ENCODE data around the gene ACTRT2.
A peak's percentile ranks its signal among the peaks of the same experiment; 100 is the strongest.

The ACTRT2 gene

DNA sequence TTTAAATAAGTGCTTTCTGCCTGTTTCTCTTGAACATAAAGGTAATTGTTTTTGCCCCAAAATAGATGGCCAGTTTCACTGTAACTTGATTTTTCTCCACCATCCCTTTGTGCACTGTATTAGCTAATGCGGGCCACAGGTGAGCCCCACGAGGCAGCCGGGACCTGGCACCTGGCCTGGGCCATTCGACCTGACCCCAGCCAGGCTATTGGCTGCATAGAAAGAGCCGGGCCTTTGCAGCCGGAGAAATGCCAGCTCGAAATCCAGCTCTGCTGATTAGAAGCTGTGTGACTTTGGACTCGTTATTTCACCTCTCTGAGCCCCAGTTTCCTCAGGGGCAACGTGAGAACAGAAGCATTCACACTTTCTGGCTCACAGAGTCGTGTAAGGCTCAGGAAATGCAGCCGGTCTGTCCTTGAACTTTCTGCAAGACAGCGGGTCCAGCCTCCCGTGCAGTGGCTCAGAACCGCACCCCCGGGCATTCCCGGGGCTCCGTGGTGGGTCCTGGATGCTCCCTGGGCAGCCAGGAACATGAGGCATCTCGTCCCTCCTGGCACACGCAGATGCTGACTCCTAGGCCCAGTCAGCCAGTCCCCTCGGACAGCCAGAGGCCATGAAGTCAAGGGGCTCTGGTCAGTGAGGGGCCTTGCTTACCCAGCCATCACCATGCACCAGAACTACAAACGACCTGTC is 37.4 kb upstream of the ACTRT2 start:
- no peak for DNase-seq

DNA sequence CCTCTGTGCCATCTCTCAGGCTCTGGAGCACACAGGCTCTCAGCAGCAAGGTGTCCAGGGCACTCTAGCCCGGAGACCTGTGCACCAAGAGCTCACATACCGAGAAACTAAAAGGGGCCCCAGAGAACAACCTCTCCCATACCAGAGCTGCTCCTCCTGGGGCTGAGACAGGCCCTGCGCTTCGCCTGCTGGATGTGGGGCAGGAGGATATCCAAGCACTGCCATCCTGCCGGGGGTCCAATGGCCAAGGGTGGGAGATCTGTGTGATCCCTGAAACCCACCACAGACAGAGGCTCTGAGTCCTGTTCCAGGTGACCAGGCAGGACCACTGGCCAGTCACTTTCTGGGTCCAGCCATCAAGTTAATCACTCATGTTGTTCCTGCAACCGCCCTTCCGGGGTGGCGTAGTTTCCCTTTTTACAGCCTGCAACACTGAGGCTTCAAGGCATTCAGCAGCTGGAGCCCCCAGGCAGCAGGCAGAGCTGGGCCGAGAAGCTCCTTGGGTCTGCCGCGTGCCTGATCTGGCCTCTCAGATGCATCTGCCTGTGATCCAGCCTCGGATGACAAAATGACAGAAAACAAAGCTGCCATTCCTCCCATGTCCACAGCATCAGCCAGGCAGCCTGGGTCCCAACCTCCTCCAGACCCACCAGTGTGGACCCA is 36.7 kb upstream of the ACTRT2 start:
- no peak for DNase-seq

DNA sequence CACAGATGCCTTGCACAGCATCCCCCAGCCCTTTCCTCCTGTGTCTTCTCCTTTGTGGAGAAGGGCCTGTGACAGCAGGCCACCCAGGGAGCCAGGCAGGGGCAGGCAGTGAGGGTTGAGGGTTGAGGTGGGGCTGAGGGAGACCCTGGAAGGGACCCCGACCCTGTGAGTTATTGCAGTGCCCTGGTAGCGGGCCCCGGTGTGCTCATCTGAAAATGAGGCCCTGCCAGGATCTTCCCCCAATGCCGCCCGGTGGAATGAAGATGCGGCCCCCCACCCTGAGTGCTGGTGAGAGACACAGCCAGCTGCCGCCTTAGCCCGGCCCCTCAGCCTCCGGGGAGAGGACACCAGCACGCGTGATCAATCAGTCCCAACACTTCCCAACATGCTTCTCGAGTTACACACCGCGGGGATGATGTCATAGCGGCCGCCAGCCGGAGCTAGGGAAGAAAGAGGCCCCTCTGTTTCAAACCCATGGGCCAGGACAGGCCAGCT is 36.2 kb upstream of the ACTRT2 start:
- DNase-seq, result peak; percentile 70

GRCh38 chr1:2985694-2986548 is 35.3 kb upstream of the ACTRT2 start:
- DNase-seq, result no peak

- no peak for DNase-seq
These were observed 34.5 kb upstream of the ACTRT2 start for GRCh38 chr1:2986549-2987305.

GRCh38 chr1:2987773-2988172 is 33.5 kb upstream of the ACTRT2 start:
- peak; percentile 71 for DNase-seq

DNA sequence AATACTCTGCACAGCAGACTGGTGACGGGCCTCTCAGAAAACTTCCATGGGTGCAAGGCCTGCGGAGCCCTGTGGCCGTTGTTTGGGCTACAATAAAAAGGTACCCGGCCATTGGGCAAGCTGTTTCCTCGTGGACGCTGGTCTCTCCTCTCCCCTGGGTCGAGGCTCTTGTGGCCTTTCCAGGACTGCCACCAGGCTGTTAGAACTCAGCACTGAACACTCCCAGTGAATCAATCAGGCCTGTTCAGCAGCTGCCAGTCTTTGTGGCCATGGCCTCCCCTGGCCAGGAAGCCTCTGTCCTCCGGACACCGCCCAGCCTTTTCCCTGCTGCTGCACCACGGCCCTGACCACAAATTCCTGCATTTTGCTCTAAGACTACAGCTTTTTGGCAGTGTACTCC is 33.0 kb upstream of the ACTRT2 start:
- DNase-seq, result no peak

GRCh38 chr1:2989185-2989584 is 32.1 kb upstream of the ACTRT2 start:
- no peak for DNase-seq

GRCh38 chr1:2989976-2990375 is 31.3 kb upstream of the ACTRT2 start:
- no peak for DNase-seq

DNA sequence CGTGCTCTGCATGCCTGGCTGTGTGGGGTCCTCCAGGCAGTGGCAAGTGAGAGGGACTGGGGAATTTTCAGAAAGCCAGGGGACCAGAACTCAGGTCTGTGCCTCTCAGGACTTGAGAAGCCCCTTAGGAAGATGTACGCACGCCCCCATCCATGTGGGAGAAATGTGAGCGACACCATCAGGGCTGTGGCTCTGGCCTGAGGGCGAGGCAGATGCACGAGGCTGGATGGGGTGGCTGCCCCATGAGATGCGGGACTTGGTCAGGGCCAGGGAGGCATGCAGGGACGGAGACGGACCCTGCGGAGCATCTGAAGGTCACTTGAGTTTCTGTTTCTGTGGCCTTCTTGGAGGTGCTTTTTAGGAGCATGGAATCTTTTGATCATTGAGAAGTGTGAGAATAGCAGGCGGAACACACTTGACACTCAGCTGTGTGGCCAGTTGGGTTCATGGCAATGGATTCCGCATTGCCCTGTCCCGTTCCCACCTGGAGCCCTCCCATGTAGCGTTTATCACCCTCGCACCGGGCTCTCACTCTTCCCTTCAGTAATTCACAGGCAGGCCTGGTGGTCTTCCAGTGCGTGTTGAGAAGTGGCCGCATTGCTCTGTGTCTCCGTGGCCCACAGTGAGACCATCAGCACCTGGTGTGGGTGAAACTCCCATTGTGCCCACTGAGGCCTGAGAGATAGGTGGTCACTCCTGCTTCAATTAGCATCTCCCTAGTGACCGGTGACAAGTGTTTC is 30.7 kb upstream of the ACTRT2 start:
- no peak for DNase-seq

DNA sequence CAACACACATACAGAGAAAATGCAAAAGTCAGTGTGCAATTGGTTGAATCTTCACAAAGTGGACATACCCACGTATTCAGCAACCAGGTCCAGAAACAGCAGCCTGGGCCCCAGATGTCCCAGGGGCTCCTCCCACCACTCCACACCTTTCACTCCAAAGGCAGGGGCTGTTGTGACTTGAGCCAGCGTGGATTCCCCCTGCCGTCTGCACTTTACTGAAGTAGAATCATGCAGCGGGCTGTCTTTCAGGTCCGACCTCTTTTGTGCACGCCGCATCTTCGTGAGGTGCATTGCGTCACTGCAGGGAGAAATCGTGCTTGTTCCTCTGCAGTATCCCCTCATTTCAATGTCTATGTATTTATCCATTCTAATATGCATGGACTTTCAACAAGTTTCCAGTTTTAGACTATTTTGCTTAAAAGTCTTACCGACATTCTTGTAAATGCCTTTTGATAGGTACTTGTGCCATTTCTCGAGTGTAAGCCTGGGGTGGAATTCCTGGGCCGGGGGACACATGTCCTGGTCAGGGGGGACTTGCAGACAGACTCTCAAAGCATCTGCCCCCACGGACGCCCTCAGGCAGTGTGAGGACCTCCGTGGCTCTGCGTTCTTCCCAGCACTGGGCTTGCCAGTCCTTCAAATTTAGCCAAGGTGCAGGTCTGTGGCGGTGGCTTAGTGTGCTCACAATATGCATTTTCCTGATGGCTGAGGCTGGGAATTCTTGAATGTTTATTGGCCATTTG is 29.3 kb upstream of the ACTRT2 start:
- no peak for DNase-seq

- no peak for DNase-seq
These were observed 22.7 kb upstream of the ACTRT2 start for GRCh38 chr1:2998503-2999100.

DNA sequence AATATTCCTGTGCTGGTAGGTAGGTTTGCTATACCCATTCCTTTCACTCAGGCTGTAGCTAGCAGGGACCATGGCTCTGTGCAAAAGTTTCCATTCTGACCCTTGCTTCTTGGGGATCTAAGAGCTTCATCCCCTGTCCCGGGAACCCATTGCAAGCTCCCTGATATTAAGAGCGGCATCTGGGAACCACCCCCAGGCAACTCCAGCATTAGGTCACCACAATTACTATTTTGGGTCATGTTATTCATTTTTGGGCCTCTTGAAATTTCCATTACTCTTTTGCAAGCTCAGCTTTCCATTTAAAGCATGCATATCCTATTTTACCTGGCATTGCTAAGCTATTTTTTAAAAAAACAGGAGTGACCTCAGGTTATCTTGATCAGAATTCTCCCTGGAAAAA is 22.1 kb upstream of the ACTRT2 start:
- no peak for DNase-seq

GRCh38 chr1:2999571-2999970 is 21.7 kb upstream of the ACTRT2 start:
- no peak for DNase-seq

DNA sequence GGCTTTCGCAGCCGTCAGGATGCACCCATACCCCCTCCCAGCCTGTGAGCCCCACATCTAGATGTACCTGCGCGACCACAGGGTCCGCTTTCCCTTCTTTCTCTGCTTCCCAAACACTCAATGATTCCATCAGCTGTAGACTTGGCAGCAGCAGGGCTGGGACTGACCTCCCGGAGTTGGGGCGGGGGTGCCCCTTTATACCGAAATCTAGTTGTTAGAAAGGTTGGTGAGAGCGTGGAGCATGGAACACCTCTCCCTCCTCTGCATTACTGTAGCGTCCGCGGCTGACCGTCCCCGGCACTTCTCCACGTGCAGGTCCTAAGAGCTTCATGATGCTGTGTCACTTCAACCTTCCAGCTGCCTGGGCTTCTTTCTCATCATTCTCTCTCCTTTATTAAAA is 21.1 kb upstream of the ACTRT2 start:
- DNase-seq, result no peak

DNA sequence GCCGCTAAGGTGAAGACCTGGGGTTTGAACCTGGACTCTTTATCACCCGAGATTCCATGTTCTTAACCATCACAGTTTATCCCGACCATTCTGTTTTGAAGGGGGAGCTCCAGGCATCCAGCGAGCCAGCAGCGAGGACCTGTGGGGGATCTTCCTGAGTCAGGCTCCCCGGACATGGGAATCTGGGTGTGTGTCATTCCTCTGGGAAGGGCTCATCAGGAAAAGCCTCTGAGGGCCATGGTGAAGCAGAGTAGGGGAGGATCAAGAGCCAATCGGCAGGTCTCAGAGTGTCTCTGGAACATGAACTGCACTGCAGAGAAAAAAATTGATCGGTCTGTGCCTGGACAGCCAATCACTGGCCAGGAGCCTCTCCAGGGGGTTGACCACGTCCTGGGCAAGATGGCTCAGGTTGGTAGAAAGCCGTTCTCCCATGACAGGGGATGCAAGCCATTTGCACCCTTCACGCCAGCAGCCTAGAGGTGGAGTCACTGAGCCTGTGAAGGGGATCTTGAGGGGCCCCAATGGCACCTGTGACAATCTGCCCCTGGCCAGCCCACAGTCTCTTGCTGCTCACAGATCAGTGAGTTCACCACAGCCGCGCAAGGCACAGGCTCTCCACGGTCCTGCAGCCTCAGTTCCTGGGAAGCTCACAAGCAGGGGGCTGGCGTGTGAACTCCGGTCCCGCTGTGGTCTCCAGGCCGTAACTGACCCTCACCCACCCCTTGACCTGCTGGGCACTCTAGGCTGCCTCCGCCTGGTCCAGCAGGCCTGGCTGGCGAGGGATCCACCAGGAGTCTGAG is 20.4 kb upstream of the ACTRT2 start:
- no peak for DNase-seq

DNA sequence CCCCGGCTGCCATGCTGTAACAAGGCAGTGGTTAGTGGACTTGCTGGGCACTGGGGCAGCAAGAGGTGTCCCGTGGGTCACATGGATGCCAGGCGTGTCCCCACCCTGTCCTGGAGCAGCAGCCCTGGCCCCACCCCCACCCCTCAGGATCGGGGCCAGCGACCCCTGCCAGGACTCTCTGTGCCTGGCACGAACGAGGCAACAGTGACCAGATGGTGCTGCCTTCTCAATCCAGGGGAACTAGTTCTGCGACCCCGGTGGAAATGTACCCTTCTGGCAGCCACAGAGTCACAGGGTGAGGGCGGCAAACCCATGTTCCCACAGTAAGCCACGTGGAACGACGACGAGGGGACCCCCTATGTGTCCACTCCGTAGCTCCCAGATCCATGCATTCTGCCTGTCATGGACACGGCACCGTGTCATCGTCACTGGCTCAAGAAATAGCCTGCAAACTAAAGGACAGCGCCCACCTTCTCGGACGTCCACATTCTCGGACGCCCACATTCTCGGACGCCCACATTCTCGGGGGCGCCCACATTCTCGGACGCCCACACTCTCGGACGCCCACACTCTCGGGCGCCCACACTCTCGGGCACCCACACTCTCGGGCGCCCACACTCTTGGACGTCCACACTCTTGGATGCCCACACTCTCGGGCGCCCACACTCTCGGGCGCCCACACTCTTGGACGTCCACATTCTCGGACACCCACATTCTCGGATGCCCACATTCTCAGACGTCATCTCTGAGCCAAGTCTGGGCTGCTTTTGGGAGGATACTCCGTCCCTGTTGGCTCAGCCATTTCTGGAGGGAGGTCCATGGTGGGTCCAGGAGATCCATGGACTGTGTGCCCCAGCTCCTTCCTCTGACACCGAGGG is 19.6 kb upstream of the ACTRT2 start:
- no peak for DNase-seq

GRCh38 chr1:3002349-3003038 is 18.8 kb upstream of the ACTRT2 start:
- DNase-seq, result no peak

All from retina (tissue), 1 donor.